Right forelimb (tissue), 1 donor: ENCODE measurements around the gene UBTD2.
"Not testable (repeated sequence)": the region's sequence is repeated elsewhere in the genome, so short reads cannot be mapped to it uniquely, and the experiment has no call there.

ENCODE experiments used
- DNase-seq: peaks from one replicate; pipeline ENCODE4 v3.0.0-alpha.2; 2018

Gene UBTD2

GRCh38 chr5:172283020-172283861 is at the start of gene UBTD2:
Gene UBTD2, minus strand, starts transcription at chr5:172283764. Its CDS starts 99 bp downstream, at chr5:172283665.
- DNase-seq = peak; percentile 79

- DNase-seq = not testable (repeated sequence)
Observed at GRCh38 chr5:172326901-172327300, 43.3 kb upstream of the UBTD2 start.

- DNase-seq = no peak
Observed at GRCh38 chr5:172325452-172325851, 41.9 kb upstream of the UBTD2 start.

GRCh38 chr5:172322028-172322965 is 38.7 kb upstream of the UBTD2 start:
- DNase-seq = no peak

GRCh38 chr5:172321593-172321992 is 38.0 kb upstream of the UBTD2 start:
- no peak for DNase-seq

GRCh38 chr5:172319708-172320441 is 36.3 kb upstream of the UBTD2 start:
- DNase-seq = no peak

GRCh38 chr5:172315587-172316493 is 32.3 kb upstream of the UBTD2 start:
- no peak for DNase-seq

- no peak for DNase-seq
Observed at GRCh38 chr5:172313915-172314314, 30.4 kb upstream of the UBTD2 start.

GRCh38 chr5:172312286-172312685 is 28.7 kb upstream of the UBTD2 start:
- DNase-seq = no peak

GRCh38 chr5:172311605-172312004 is 28.0 kb upstream of the UBTD2 start:
- DNase-seq = peak; percentile 57

- DNase-seq = no peak
Observed at GRCh38 chr5:172311026-172311425, 27.5 kb upstream of the UBTD2 start.

GRCh38 chr5:172305380-172305779 is 21.8 kb upstream of the UBTD2 start:
- DNase-seq = no peak

- DNase-seq = no peak
Observed at GRCh38 chr5:172303572-172304335, 20.2 kb upstream of the UBTD2 start.

- DNase-seq = no peak
Observed at GRCh38 chr5:172303162-172303561, 19.6 kb upstream of the UBTD2 start.

- no peak for DNase-seq
Observed at GRCh38 chr5:172302047-172302710, 18.6 kb upstream of the UBTD2 start.

GRCh38 chr5:172299916-172300439 is 16.4 kb upstream of the UBTD2 start:
- no peak for DNase-seq

- no peak for DNase-seq
Observed at GRCh38 chr5:172294831-172295230, 11.3 kb upstream of the UBTD2 start.

- no peak for DNase-seq
Observed at GRCh38 chr5:172293745-172294342, 10.3 kb upstream of the UBTD2 start.

GRCh38 chr5:172293054-172293744 is 9.6 kb upstream of the UBTD2 start:
- peak; percentile 75 for DNase-seq
